ENCODE measurements around the gene SLC26A8.
"Not testable (repeated sequence)": the region's sequence is repeated elsewhere in the genome, so short reads cannot be mapped to it uniquely, and the experiment has no call there.

The SLC26A8 gene

DNA sequence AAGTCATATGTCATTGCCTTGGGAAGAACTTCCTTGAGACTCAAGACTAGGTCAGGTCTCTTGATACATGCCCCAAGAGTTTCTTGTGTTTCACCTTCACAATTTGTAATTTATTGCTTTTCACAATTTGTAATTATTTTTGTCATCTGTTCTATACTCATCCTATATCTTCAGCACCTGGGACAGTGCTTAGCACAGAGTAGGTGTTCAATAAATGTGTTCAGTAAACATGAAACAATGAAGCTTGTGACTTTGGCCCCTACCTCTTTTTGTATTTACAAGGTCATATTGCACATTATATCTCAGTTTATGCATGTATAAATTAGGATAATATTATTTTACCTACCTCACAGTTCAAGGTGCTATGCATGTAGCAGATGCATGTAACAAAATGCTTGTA, 82.1 kb downstream of the SLC26A8 start:
- Histone ChIP-seq H3K4me3 (ENCODE audit: low read depth in 1 of 2, low read length in 1 of 2) (no peak overlapping the region), H3K9me3 (no peaks in the 10 kb centered on the region), H3K27ac (no peak overlapping the region), H3K36me3 (peaks cover 27% of the 10 kb centered on the region), H3K4me1 (ENCODE audit: control insufficient read depth in 1 of 2, insufficient read depth in 1 of 2, low read depth in 1 of 2, low read length in 1 of 2) (no peaks in the 10 kb centered on the region), H3K27me3 (no peaks in the 10 kb centered on the region)
- TF ChIP-seq, protein P1, sequence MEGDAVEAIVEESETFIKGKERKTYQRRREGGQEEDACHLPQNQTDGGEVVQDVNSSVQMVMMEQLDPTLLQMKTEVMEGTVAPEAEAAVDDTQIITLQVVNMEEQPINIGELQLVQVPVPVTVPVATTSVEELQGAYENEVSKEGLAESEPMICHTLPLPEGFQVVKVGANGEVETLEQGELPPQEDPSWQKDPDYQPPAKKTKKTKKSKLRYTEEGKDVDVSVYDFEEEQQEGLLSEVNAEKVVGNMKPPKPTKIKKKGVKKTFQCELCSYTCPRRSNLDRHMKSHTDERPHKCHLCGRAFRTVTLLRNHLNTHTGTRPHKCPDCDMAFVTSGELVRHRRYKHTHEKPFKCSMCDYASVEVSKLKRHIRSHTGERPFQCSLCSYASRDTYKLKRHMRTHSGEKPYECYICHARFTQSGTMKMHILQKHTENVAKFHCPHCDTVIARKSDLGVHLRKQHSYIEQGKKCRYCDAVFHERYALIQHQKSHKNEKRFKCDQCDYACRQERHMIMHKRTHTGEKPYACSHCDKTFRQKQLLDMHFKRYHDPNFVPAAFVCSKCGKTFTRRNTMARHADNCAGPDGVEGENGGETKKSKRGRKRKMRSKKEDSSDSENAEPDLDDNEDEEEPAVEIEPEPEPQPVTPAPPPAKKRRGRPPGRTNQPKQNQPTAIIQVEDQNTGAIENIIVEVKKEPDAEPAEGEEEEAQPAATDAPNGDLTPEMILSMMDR (IDR thresholded peaks at IDR 0.05) = no peak

DNA sequence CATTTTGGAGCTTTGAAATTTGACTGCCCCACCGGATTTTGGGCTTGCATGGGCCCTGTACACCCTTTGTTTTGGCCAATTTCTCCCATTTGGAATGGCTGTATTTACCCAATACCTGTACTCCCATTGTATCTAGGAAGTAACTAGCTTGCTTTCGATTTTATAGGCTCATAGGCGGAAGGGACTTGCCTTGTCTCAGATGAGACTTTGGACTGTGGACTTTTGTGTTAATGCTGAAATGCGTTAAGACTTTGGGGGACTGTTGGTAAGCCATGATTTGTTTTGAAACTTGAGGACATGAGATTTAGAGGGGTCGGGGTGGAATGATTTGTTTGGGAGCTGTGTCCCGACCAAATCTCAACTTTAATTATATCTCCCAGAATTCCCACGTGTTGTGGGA, 83.3 kb downstream of the SLC26A8 start:
- peaks cover 17% of the 10 kb centered on the region for H3K36me3 ChIP-seq
- H3K4me3 ChIP-seq (ENCODE audit: low read depth in 1 of 2, low read length in 1 of 2); H3K27me3 ChIP-seq; H3K9me3 ChIP-seq; H3K27ac ChIP-seq; H3K4me1 ChIP-seq (ENCODE audit: control insufficient read depth in 1 of 2, insufficient read depth in 1 of 2, low read depth in 1 of 2, low read length in 1 of 2): not testable (repeated sequence)

DNA sequence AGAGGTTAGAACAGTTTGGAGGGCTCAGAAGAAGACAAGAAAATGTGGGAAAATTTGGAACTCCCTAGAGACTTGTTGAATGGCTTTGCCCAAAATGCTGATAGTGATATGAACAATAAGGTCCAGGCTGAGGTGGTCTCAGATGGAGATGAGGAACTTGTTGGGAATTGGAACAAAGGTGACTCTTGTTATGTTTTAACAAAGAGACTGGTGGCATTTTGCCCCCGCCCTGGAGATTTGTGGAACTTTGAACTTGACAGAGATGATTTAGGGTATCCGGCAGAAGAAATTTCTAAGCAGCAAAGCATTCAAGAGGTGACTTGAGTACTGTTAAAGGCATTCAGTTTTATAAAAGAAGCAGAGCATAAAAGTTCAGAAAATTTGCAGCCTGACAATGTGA, 84.4 kb downstream of the SLC26A8 start:
- H3K27ac ChIP-seq, H3K27me3 ChIP-seq: not testable (repeated sequence)
- H3K36me3 ChIP-seq = peaks cover 16% of the 10 kb centered on the region

DNA sequence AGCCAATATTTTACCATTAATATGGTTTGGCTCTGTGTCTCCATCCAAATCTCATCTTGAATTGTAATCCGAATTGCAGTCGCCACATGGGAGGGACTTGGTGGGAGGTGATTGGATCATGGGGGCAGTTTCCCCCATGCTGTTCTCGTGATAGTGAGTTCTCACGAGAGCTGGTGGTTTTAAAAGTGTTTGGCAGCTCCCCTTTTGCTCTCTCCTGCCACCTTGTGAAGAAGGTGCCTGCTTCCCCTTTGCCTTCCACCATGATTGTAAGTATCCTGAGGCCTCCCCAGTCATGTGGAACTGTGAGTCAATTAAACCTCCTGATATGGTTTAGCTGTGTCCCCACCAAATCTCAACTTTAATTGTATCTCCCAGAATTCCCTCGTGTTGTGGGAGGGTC, 85.2 kb downstream of the SLC26A8 start:
- H3K4me3 ChIP-seq (ENCODE audit: low read depth in 1 of 2, low read length in 1 of 2); H3K4me1 ChIP-seq (ENCODE audit: control insufficient read depth in 1 of 2, insufficient read depth in 1 of 2, low read depth in 1 of 2, low read length in 1 of 2); H3K27me3 ChIP-seq; H3K27ac ChIP-seq; H3K9me3 ChIP-seq: not testable (repeated sequence)
- peaks cover 16% of the 10 kb centered on the region for H3K36me3 ChIP-seq

More for the DNA sequence above, 84.4 kb downstream of the SLC26A8 start:
- H3K4me1 ChIP-seq (ENCODE audit: control insufficient read depth in 1 of 2, insufficient read depth in 1 of 2, low read depth in 1 of 2, low read length in 1 of 2); H3K4me3 ChIP-seq (ENCODE audit: low read depth in 1 of 2, low read length in 1 of 2); H3K9me3 ChIP-seq: not testable (repeated sequence)

DNA sequence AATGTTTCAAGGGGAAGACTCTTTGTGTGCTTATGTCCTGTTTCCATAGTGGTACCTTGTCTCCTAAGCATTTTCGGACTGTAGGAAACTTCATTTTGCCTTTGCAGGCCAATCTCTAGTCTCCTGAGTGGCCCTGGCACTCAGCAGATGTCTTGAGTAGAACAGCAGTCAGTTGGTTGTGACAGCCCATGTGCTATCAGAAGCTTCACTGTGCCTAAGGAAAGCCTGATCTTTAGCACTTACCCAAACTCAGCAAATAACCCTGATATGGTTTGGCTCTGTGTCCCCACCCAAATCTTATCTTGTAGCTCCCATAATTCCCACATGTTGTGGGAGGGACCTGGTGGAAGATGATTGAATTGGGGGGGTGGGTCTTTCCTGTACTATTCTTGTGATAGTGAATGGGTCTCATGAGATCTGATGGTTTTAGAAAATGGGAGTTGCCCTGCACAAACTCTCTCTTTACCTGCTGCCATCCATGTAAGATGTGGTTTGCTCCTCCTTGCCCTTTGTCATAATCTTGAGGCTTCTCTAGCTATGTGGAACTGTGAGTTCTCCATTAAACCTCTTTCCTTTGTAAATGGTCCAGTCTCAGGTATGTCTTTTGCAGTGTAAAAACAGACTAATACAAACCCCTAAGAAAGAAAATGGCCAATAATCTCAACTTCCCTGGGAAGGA, 87.6 kb downstream of the SLC26A8 start:
- Histone ChIP-seq H3K27ac (no peak overlapping the region), H3K9me3 (no peaks in the 10 kb centered on the region), H3K36me3 (no peaks in the 10 kb centered on the region), H3K27me3 (no peaks in the 10 kb centered on the region), H3K4me1 (ENCODE audit: control insufficient read depth in 1 of 2, insufficient read depth in 1 of 2, low read depth in 1 of 2, low read length in 1 of 2) (no peaks in the 10 kb centered on the region), H3K4me3 (ENCODE audit: low read depth in 1 of 2, low read length in 1 of 2) (no peak overlapping the region)
- TF ChIP-seq, protein P1 (IDR thresholded peaks at IDR 0.05) = no peak

DNA sequence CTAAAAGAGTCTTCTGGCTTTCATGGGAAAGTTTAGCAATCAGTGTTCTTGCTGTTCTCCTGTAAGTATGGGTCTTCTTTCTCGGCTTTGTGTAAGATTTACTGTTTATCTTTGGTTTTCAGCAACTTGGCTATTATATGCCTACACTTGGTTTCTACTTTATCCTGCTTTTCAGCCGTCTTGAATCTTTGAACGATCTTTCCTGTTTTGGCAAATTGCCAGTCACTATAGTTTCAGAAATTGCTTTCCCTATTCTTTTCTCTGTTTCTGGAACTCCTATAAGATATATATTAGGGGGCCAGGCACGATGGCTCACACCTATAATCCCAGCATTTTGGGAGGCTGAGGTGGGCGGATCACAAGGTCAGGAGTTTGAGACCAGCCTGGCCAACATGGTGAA, 89.0 kb downstream of the SLC26A8 start:
- Histone ChIP-seq H3K4me1 (ENCODE audit: control insufficient read depth in 1 of 2, insufficient read depth in 1 of 2, low read depth in 1 of 2, low read length in 1 of 2) (no peaks in the 10 kb centered on the region), H3K27ac (no peak overlapping the region), H3K36me3 (no peaks in the 10 kb centered on the region), H3K27me3 (no peaks in the 10 kb centered on the region), H3K9me3 (no peaks in the 10 kb centered on the region), H3K4me3 (ENCODE audit: low read depth in 1 of 2, low read length in 1 of 2) (no peak overlapping the region)
- TF ChIP-seq, protein P1 (IDR thresholded peaks at IDR 0.05) = no peak

DNA sequence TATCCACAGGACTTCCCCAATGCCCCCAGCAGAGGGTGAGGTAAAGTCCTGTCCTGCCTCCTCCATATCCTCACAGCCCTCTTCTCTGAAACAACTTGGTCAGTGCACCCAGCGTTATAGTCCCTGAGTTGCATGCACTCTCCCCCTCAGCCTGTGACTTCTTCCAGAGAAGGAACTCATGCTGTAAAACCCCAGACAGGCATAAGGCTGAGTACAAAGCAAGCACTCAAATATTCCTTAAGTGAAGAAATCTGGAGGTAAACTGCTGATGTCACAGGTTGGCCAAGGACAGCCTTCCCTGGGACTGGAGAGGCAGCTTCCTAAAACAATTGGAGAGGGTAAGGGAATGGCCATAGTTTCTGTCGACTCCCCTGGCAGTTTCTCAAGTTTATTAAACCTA, 90.6 kb downstream of the SLC26A8 start:
- Histone ChIP-seq H3K4me3 (ENCODE audit: low read depth in 1 of 2, low read length in 1 of 2) (no peak overlapping the region), H3K27me3 (no peaks in the 10 kb centered on the region), H3K27ac (no peak overlapping the region), H3K9me3 (no peaks in the 10 kb centered on the region), H3K4me1 (ENCODE audit: control insufficient read depth in 1 of 2, insufficient read depth in 1 of 2, low read depth in 1 of 2, low read length in 1 of 2) (no peaks in the 10 kb centered on the region), H3K36me3 (no peaks in the 10 kb centered on the region)
- TF ChIP-seq, protein P1 (IDR thresholded peaks at IDR 0.05) = no peak

DNA sequence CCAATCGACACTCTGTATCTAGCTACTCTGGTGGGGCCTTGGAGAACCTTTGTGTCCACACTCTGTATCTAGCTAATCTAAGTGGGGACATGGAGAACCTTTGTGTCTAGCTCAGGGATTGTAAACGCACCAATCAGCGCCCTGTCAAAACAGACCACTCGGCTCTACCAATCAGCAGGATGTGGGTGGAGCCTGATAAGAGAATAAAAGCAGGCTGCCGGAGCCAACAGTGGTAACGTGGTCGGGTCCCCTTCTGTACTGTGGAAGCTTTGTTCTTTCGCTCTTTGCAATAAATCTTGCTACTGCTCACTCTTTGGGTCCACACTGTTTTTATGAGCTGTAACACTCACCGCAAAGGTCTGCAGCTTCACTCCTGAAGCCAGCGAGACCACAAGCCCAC, 92.6 kb downstream of the SLC26A8 start:
- H3K36me3 ChIP-seq; H3K27me3 ChIP-seq; H3K4me3 ChIP-seq (ENCODE audit: low read depth in 1 of 2, low read length in 1 of 2); H3K9me3 ChIP-seq; H3K27ac ChIP-seq; H3K4me1 ChIP-seq (ENCODE audit: control insufficient read depth in 1 of 2, insufficient read depth in 1 of 2, low read depth in 1 of 2, low read length in 1 of 2): not testable (repeated sequence)
